Posterior vena cava (tissue), 2 donors: ENCODE data around the gene BRK1. TPM values are rescaled to one million over a fixed set of nuclear protein-coding genes. Genes with fewer than 3 reads are reported as not detected.
"Not testable (repeated sequence)": the region's sequence is repeated elsewhere in the genome, so short reads cannot be mapped to it uniquely, and the experiment has no call there.

Source experiments
- DNase-seq: peaks from one replicate; pipeline ENCODE4 v3.0.0-alpha.2; 2020; ENCODE audit warnings: low spot score
- intact Hi-C, 2 donors: fragments of 100-400 bp; cut with DNase I; formaldehyde crosslinking; loops; one replicate each; pipeline versions ENCODE4 v1.14.1 to v1.14.2; 2022 to 2023
- total RNA-seq, 2 donors: library from RNA; stranded (reverse); fragmentation: NEBNext Ultra II Directional; extraction: Animal tissue kit (Norgen Biotek cat#: 25700); gene quantifications; one replicate each; pipeline ENCODE4 v1.2.1, GENCODE V29; 2021
- donor health status: DM: yes; HTN: yes; CAD: no.
- donor health status: DM: yes; HTN: yes; CAD: no.

BRK1 gene
- total RNA-seq, 2 donors from 2014 or later: 98.9 to 125 TPM

- intact Hi-C loops: no loop called here
- DNase-seq: no peak
Measured at GRCh38 chr3:10137178-10137577, 21.7 kb downstream of the BRK1 start.

- DNase-seq: no peak
- intact Hi-C loops: loop anchor here in 1 of 2 donors (10.0 kb wide), 2 partner anchors 84 to 1544 kb away; no protein-coding TSS in a partner anchor
Measured at GRCh38 chr3:10140996-10141546, 25.6 kb downstream of the BRK1 start.

- no peak for DNase-seq
- intact Hi-C loops: loop anchor here in 1 of 2 donors (10.0 kb wide), 2 partner anchors 82 to 1542 kb away; no protein-coding TSS in a partner anchor
Measured at GRCh38 chr3:10142707-10143560, 27.5 kb downstream of the BRK1 start.

- intact Hi-C loops: loop anchor here in 1 of 2 donors (10.0 kb wide), 2 partner anchors 79 to 1539 kb away; no protein-coding TSS in a partner anchor
- DNase-seq: no peak
Measured at GRCh38 chr3:10145685-10146084, 30.2 kb downstream of the BRK1 start.

- intact Hi-C loops: loop anchor here in 1 of 2 donors (10.0 kb wide), 2 partner anchors 76 to 1536 kb away; no protein-coding TSS in a partner anchor
- DNase-seq: no peak
Measured at GRCh38 chr3:10149226-10149625, 33.8 kb downstream of the BRK1 start.

- intact Hi-C loops: no loop called here
- DNase-seq: no peak
Measured at GRCh38 chr3:10150987-10151386, 35.5 kb downstream of the BRK1 start.

GRCh38 chr3:10154335-10155122 lies 39.1 kb downstream of the BRK1 start:
- intact Hi-C loops: no loop called here
- no peak for DNase-seq

GRCh38 chr3:10155123-10155472 lies 39.6 kb downstream of the BRK1 start:
- intact Hi-C loops: no loop called here
- DNase-seq: no peak

- no peak for DNase-seq
- intact Hi-C loops: no loop called here
Measured at GRCh38 chr3:10155658-10156057, 40.2 kb downstream of the BRK1 start.

GRCh38 chr3:10157031-10157430 lies 41.6 kb downstream of the BRK1 start:
- intact Hi-C loops: no loop called here
- DNase-seq: no peak

- DNase-seq, intact Hi-C loops: not testable (repeated sequence)
Measured at GRCh38 chr3:10158555-10158954, 43.1 kb downstream of the BRK1 start.

- DNase-seq: no peak
- intact Hi-C loops: no loop called here
Measured at GRCh38 chr3:10160346-10160745, 44.9 kb downstream of the BRK1 start.

GRCh38 chr3:10160925-10161324 lies 45.5 kb downstream of the BRK1 start:
- intact Hi-C loops: no loop called here
- no peak for DNase-seq

- intact Hi-C loops: no loop called here
- DNase-seq: no peak
Measured at GRCh38 chr3:10162185-10162584, 46.7 kb downstream of the BRK1 start.

- not testable (repeated sequence) for DNase-seq
- intact Hi-C loops: loop anchor here in 1 of 2 donors (2.0 kb wide), 1 partner anchor 61 kb away; no protein-coding TSS in a partner anchor
Measured at GRCh38 chr3:10164201-10164545, 48.7 kb downstream of the BRK1 start.

GRCh38 chr3:10164546-10165393 lies 49.3 kb downstream of the BRK1 start, which contains the start of gene IRAK2:
Gene IRAK2 (plus strand): TSS chr3:10164919. CDS start chr3:10164955, 36 bp downstream.
- DNase-seq: peak; percentile 93
- intact Hi-C loops: loop anchor here in 1 of 2 donors (2.0 kb wide), 1 partner anchor 60 kb away; no protein-coding TSS in a partner anchor

GRCh38 chr3:10166213-10166604 lies 50.7 kb downstream of the BRK1 start:
- intact Hi-C loops: no loop called here

GRCh38 chr3:10169000-10169496 lies 53.6 kb downstream of the BRK1 start:
- intact Hi-C loops: no loop called here
- DNase-seq: no peak

More at GRCh38 chr3:10166213-10166604, 50.7 kb downstream of the BRK1 start:
- DNase-seq: no peak
